SK-N-SH treated with all-trans-retinoic acid at 6 μM for 48 hours (cell line): ENCODE data around the gene TJP2.

Experiments
- CSDC2 ChIP-seq: fragments of 250-450 bp; sonication (Bioruptor Pico); IDR thresholded peaks from 2 replicates; pipeline ENCODE4 v1.5.0; 2020; ENCODE audit warnings: mild to moderate bottlenecking, moderate library complexity
- PPARA ChIP-seq: fragments of 250-450 bp; sonication (Bioruptor Pico); IDR thresholded peaks from 2 replicates; pipeline ENCODE4 v1.5.0; 2020; ENCODE audit warnings: mild to moderate bottlenecking, borderline replicate concordance
- TOX ChIP-seq: fragments of 250-450 bp; sonication (Bioruptor Pico); IDR thresholded peaks from 2 replicates; pipeline ENCODE4 v1.8.0; 2021; ENCODE audit warnings: mild to moderate bottlenecking, moderate library complexity, borderline replicate concordance
- ZC3H10 ChIP-seq: fragments of 250-450 bp; sonication (Bioruptor Pico); IDR thresholded peaks from 2 replicates; pipeline ENCODE4 v1.5.1; 2021; ENCODE audit warnings: mild to moderate bottlenecking, moderate library complexity
- TF ChIP-seq, protein P1 (sequence below): fragments of 250-450 bp; sonication (Bioruptor Pico); IDR thresholded peaks from 2 replicates; pipeline ENCODE4 v1.8.0; 2020; ENCODE audit warnings: mild to moderate bottlenecking, moderate library complexity, borderline replicate concordance
- TF ChIP-seq, protein P2 (sequence below): fragments of 250-450 bp; sonication (Bioruptor Pico); IDR thresholded peaks from 2 replicates; pipeline ENCODE4 v1.8.0; 2021; ENCODE audit warnings: low read depth, mild to moderate bottlenecking, moderate library complexity, borderline replicate concordance

DNA sequence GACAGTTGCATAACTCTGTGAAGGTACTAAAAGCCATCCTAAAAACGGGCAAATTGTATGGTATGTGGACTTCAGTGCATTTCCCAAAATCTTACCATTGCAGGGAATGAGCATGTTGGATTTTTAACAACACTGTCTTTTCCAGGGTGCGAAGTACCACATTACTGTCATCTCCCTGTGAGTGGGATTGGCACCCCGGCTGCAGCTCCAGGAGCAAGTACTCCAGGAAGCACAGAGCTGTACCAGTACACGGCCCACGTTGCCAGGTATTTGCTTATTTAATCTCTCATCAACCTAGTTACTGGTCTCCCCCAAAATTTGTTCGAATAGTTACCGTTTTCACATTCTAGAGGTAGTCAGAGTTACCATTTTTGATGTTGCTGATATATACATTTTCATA is 22.6 kb upstream of the TJP2 start:
- no peak for TF ChIP-seq TOX (CRISPR knock-in tag)
- TF ChIP-seq, protein P1, sequence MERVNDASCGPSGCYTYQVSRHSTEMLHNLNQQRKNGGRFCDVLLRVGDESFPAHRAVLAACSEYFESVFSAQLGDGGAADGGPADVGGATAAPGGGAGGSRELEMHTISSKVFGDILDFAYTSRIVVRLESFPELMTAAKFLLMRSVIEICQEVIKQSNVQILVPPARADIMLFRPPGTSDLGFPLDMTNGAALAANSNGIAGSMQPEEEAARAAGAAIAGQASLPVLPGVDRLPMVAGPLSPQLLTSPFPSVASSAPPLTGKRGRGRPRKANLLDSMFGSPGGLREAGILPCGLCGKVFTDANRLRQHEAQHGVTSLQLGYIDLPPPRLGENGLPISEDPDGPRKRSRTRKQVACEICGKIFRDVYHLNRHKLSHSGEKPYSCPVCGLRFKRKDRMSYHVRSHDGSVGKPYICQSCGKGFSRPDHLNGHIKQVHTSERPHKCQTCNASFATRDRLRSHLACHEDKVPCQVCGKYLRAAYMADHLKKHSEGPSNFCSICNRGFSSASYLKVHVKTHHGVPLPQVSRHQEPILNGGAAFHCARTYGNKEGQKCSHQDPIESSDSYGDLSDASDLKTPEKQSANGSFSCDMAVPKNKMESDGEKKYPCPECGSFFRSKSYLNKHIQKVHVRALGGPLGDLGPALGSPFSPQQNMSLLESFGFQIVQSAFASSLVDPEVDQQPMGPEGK (CRISPR knock-in tag) = no peak
- TF ChIP-seq PPARA (CRISPR knock-in tag) = no peak
- TF ChIP-seq, protein P2, sequence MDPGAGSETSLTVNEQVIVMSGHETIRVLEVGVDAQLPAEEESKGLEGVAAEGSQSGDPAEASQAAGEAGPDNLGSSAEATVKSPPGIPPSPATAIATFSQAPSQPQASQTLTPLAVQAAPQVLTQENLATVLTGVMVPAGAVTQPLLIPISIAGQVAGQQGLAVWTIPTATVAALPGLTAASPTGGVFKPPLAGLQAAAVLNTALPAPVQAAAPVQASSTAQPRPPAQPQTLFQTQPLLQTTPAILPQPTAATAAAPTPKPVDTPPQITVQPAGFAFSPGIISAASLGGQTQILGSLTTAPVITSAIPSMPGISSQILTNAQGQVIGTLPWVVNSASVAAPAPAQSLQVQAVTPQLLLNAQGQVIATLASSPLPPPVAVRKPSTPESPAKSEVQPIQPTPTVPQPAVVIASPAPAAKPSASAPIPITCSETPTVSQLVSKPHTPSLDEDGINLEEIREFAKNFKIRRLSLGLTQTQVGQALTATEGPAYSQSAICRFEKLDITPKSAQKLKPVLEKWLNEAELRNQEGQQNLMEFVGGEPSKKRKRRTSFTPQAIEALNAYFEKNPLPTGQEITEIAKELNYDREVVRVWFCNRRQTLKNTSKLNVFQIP = no peak
- TF ChIP-seq CSDC2 (CRISPR knock-in tag) = no peak
- no peak for TF ChIP-seq ZC3H10
